A549 (cell line): ENCODE measurements around the gene PDIA5. TPM values are rescaled to one million over a fixed set of nuclear protein-coding genes. Genes with fewer than 3 reads are reported as not detected.

Source experiments
- ATAC-seq, 2 experiments: fragments of 200-7000 bp in 1 of 2; fragments of >200 bp in 1 of 2; cut with Nextera tagmentation in 1 of 2; cut with Tn5 transposase in 1 of 2; 3 replicates each; pipeline versions ENCODE4 v1.8.0 to v1.9.1; 2018 to 2020; ENCODE audit warnings: mild to moderate bottlenecking in 1 of 2, moderate library complexity in 1 of 2
- CTCF ChIA-PET: fragments of 300-600 bp; sonication (Branson Sonifier 250); formaldehyde crosslinking; extraction: SDS; loops from one replicate; lab custom pipeline; 2021; ENCODE audit warnings: antibody characterized with exemption, inconsistent platforms; lab: Yijun Ruan, JAX
- POLR2A ChIA-PET: fragments of 350-600 bp; formaldehyde crosslinking; extraction: SDS; loops from one replicate; lab custom pipeline; 2021; ENCODE audit warnings: antibody characterized with exemption, inconsistent platforms; lab: Yijun Ruan, JAX
- DNase-seq, 2 experiments: peaks; one replicate each; pipeline versions ENCODE4 v3.0.0 to v3.0.0-alpha.2; 2011 to 2016; ENCODE audit warnings: low read depth in 1 of 2, low spot score in 1 of 2
- FAIRE-seq: peaks from 2 replicates; lab custom pipeline; 2011; peaks lifted over from hg19 to GRCh38; lab: Jason Lieb, UNC
- H3K27ac ChIP-seq, 2 experiments: fragments of >200 bp; sonication (Bioruptor Twin); formaldehyde crosslinking; 3 replicates each; pipeline ENCODE4 v1.5.1; 2016 to 2017
- H3K4me1 ChIP-seq: fragments of >200 bp; sonication (Bioruptor Twin); formaldehyde crosslinking; 3 replicates; pipeline ENCODE4 v1.6.1; 2016
- H3K4me2 ChIP-seq: fragments of >200 bp; sonication (Bioruptor Twin); formaldehyde crosslinking; 3 replicates; pipeline ENCODE4 v1.6.1; 2016
- H3K4me3 ChIP-seq: fragments of >200 bp; sonication (Bioruptor Twin); formaldehyde crosslinking; 3 replicates; pipeline ENCODE4 v1.5.1; 2016
- H3K9me3 ChIP-seq: fragments of >200 bp; sonication (Bioruptor Twin); formaldehyde crosslinking; 3 replicates; pipeline ENCODE4 v1.6.1; 2016
- BHLHE40 ChIP-seq: IDR thresholded peaks from 2 replicates; pipeline ENCODE4 v1.6.1; 2012; ENCODE audit warnings: low read depth, low read length, inconsistent platforms
- CBX2 ChIP-seq: fragments of 200-600 bp; sonication (generic); IDR thresholded peaks from 2 replicates; pipeline ENCODE4 v1.6.1; 2016; ENCODE audit warnings: low read depth, mild to moderate bottlenecking, borderline replicate concordance
- CBX8 ChIP-seq: fragments of 200-600 bp; sonication (generic); IDR thresholded peaks from 2 replicates; pipeline ENCODE4 v1.6.1; 2016
- CEBPB ChIP-seq, 2 experiments: fragments of >200 bp in 1 of 2; sonication (Bioruptor Twin) in 1 of 2; formaldehyde crosslinking in 1 of 2; IDR thresholded peaks; 2 replicates each; pipeline ENCODE4 v1.6.1; 2012 to 2016
- CHD2 ChIP-seq: fragments of 150-350 bp; IDR thresholded peaks from 2 replicates; pipeline ENCODE4 v1.6.1; 2014; ENCODE audit warnings: low read length; ENCODE audit not compliant: partially characterized antibody
- EP300 ChIP-seq, 2 experiments: fragments of >200 bp; sonication (Bioruptor Twin); formaldehyde crosslinking; IDR thresholded peaks; 2 replicates in 1 of 2; 3 replicates in 1 of 2; pipeline ENCODE4 v1.6.1; 2016 to 2017
- ESRRA ChIP-seq: fragments of 150-350 bp; IDR thresholded peaks from 2 replicates; pipeline ENCODE4 v1.6.1; 2014; ENCODE audit warnings: mild to moderate bottlenecking, low read length, borderline replicate concordance
- FOXS1 ChIP-seq: fragments of 250-450 bp; sonication (Bioruptor Pico); IDR thresholded peaks from 2 replicates; pipeline ENCODE4 v1.5.0; 2020; ENCODE audit warnings: mild to moderate bottlenecking, moderate library complexity
- HDAC2 ChIP-seq: fragments of 200-600 bp; sonication (generic); IDR thresholded peaks from 2 replicates; pipeline ENCODE4 v1.6.1; 2016
- JUN ChIP-seq, 2 experiments: fragments of >200 bp; sonication (Bioruptor Twin); formaldehyde crosslinking; IDR thresholded peaks; 2 replicates in 1 of 2; 3 replicates in 1 of 2; pipeline ENCODE4 v1.6.1; 2016 to 2017
- JUNB ChIP-seq: fragments of >200 bp; sonication (Bioruptor Twin); formaldehyde crosslinking; IDR thresholded peaks from 2 replicates; pipeline ENCODE4 v1.6.1; 2016
- KDM1A ChIP-seq: fragments of 200-600 bp; sonication (generic); IDR thresholded peaks from 2 replicates; pipeline ENCODE4 v1.6.1; 2016; ENCODE audit warnings: low read depth, mild to moderate bottlenecking
- MAZ ChIP-seq: fragments of 150-350 bp; IDR thresholded peaks from 2 replicates; pipeline ENCODE4 v1.6.1; 2014; ENCODE audit warnings: antibody characterized with exemption, low read depth, low read length, borderline replicate concordance
- MYC ChIP-seq: IDR thresholded peaks from 2 replicates; pipeline ENCODE4 v1.6.1; 2012; ENCODE audit warnings: mild to moderate bottlenecking, inconsistent platforms, low read length, improper control_type of control experiment, borderline replicate concordance
- NFE2L2 ChIP-seq: fragments of 150-350 bp; conservative IDR thresholded peaks from 2 replicates; pipeline ENCODE4 v1.6.1; 2014; ENCODE audit warnings: low read length
- NR3C1 ChIP-seq: fragments of >200 bp; sonication (Bioruptor Twin); formaldehyde crosslinking; IDR thresholded peaks from 3 replicates; pipeline ENCODE4 v1.6.1; 2017
- POLR2A ChIP-seq: IDR thresholded peaks from 2 replicates; pipeline ENCODE4 v1.6.1; 2012; ENCODE audit warnings: mild to moderate bottlenecking, low read length
- POLR2AphosphoS2 ChIP-seq: conservative IDR thresholded peaks from 2 replicates; pipeline ENCODE4 v1.6.1; 2012; ENCODE audit warnings: low read length, improper control_type of control experiment, inconsistent platforms
- RAD21 ChIP-seq, 2 experiments: fragments of >200 bp in 1 of 2; sonication (Bioruptor Twin) in 1 of 2; formaldehyde crosslinking in 1 of 2; IDR thresholded peaks in 1 of 2; conservative IDR thresholded peaks in 1 of 2; 2 replicates in 1 of 2; 3 replicates in 1 of 2; pipeline ENCODE4 v1.6.1; 2012 to 2018; ENCODE audit warnings: inconsistent platforms in 1 of 2
- RARB ChIP-seq: fragments of 250-450 bp; sonication (Bioruptor Pico); IDR thresholded peaks from 2 replicates; pipeline ENCODE4 v1.8.0; 2021; ENCODE audit warnings: mild to moderate bottlenecking, moderate library complexity
- RNF2 ChIP-seq: fragments of 200-600 bp; sonication (generic); IDR thresholded peaks from 2 replicates; pipeline ENCODE4 v1.6.1; 2016; ENCODE audit warnings: low read depth, mild to moderate bottlenecking, antibody characterized with exemption, moderate library complexity, borderline replicate concordance
- SREBF2 ChIP-seq: fragments of 450-650 bp; IDR thresholded peaks from 2 replicates; pipeline ENCODE4 v1.6.1; 2014; ENCODE audit warnings: mild to moderate bottlenecking, moderate library complexity
- TFCP2L1 ChIP-seq: fragments of 250-450 bp; sonication (Bioruptor Pico); IDR thresholded peaks from 2 replicates; pipeline ENCODE4 v1.5.0; 2021; ENCODE audit warnings: mild to moderate bottlenecking
- TP53 ChIP-seq: fragments of 250-450 bp; sonication (Bioruptor Pico); IDR thresholded peaks from 2 replicates; pipeline ENCODE4 v1.5.0; 2021; ENCODE audit warnings: mild to moderate bottlenecking, moderate library complexity
- ZC3H11A ChIP-seq: fragments of 450-650 bp; IDR thresholded peaks from 2 replicates; pipeline ENCODE4 v1.6.1; 2014; ENCODE audit warnings: antibody characterized with exemption, mild to moderate bottlenecking
- ZFP36 ChIP-seq: fragments of 450-650 bp; IDR thresholded peaks from 2 replicates; pipeline ENCODE4 v1.6.1; 2014; ENCODE audit warnings: borderline replicate concordance; ENCODE audit not compliant: partially characterized antibody
- WGBS: methylation state at CpG from one replicate; pipeline ENCODE4 v1.1.6; 2017; ENCODE audit errors: missing lambda C conversion rate; 5-methylcytosine and 5-hydroxymethylcytosine counted together
- polyA plus RNA-seq, 4 experiments: library from polyadenylated mRNA; depleted of rRNA in 3 of 4; stranded (reverse); fragments of >200 nt; fragmentation: RNase III in 1 of 4; extraction: RNeasy Plus Mini Kit Qiagen cat#74134 plus additional on column Dnase treatment in 1 of 4; gene quantifications; 2 replicates in 3 of 4; 3 replicates in 1 of 4; pipeline ENCODE4 v1.2.3, GENCODE V29; 2011 to 2017
- TF ChIP-seq, protein P1 (sequence below): IDR thresholded peaks from 2 replicates; pipeline ENCODE4 v1.6.1; 2012; ENCODE audit warnings: low read depth, borderline replicate concordance
- TF ChIP-seq, protein P2 (sequence below): fragments of >200 bp; sonication (Bioruptor Twin); formaldehyde crosslinking; IDR thresholded peaks from 2 replicates; pipeline ENCODE4 v1.6.1; 2016
- TF ChIP-seq, protein P3 (sequence below): fragments of >200 bp; sonication (Bioruptor Twin); formaldehyde crosslinking; IDR thresholded peaks from 3 replicates; pipeline ENCODE4 v1.6.1; 2016
- TF ChIP-seq, protein P4 (sequence below): fragments of 450-650 bp; IDR thresholded peaks from 2 replicates; pipeline ENCODE4 v1.6.1; 2014; ENCODE audit warnings: antibody characterized with exemption
- TF ChIP-seq, protein P5 (sequence below): IDR thresholded peaks from 2 replicates; pipeline ENCODE4 v1.6.1; 2012

Gene PDIA5
- polyA plus RNA-seq, 2 of the 4 experiments (the other 2 are of a cell fraction), result 17.5 to 28.1 TPM

DNA sequence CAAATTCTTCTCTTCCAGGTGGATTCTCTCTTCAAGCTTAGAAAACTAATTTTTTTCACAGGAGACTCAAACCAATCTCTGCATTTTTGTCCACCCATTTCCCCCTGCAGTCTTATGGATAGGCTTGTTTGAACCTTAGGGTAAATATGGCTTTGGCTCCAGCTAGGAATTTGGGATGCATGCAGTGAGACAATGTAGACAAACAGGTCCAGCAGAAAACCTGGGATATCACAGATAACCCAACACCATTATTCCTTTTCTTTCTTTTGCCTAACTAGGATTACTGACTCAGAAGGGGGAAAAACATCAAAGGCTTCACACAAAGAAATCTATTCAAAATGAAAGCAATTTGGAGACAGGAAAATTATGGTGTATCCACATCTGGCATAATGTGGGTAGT lies 28.1 kb upstream of the PDIA5 start:
- H3K9me3 ChIP-seq, result no peaks in the 10 kb centered on the region
- no peak for DNase-seq
- no peaks in the 10 kb centered on the region for H3K4me1 ChIP-seq
- no peak overlapping the region for H3K4me3 ChIP-seq
- FAIRE-seq, result no peak
- H3K4me2 ChIP-seq, result no peak overlapping the region
- no peak for TF ChIP-seq JUNB
- TF ChIP-seq, protein P1, sequence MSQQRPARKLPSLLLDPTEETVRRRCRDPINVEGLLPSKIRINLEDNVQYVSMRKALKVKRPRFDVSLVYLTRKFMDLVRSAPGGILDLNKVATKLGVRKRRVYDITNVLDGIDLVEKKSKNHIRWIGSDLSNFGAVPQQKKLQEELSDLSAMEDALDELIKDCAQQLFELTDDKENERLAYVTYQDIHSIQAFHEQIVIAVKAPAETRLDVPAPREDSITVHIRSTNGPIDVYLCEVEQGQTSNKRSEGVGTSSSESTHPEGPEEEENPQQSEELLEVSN, result no peak
- no peak for TF ChIP-seq CEBPB (IDR thresholded peaks at IDR 0.05)
- TF ChIP-seq SREBF2, result no peak
- TF ChIP-seq NFE2L2, result no peak
- TF ChIP-seq EP300 (IDR thresholded peaks at IDR 0.05), result no peak
- no peak for TF ChIP-seq CBX8
- TF ChIP-seq HDAC2, result no peak
- no peak for TF ChIP-seq FOXS1 (CRISPR knock-in tag)
- TF ChIP-seq RNF2, result no peak
- TF ChIP-seq, protein P2, sequence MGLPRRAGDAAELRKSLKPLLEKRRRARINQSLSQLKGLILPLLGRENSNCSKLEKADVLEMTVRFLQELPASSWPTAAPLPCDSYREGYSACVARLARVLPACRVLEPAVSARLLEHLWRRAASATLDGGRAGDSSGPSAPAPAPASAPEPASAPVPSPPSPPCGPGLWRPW, result no peak
- no peak for TF ChIP-seq POLR2A
- TF ChIP-seq, protein P3, sequence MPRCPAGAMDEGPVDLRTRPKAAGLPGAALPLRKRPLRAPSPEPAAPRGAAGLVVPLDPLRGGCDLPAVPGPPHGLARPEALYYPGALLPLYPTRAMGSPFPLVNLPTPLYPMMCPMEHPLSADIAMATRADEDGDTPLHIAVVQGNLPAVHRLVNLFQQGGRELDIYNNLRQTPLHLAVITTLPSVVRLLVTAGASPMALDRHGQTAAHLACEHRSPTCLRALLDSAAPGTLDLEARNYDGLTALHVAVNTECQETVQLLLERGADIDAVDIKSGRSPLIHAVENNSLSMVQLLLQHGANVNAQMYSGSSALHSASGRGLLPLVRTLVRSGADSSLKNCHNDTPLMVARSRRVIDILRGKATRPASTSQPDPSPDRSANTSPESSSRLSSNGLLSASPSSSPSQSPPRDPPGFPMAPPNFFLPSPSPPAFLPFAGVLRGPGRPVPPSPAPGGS, result no peak
- TF ChIP-seq MYC, result no peak
- no peak for TF ChIP-seq NR3C1
- no peak for TF ChIP-seq JUN (IDR thresholded peaks at IDR 0.05)
- TF ChIP-seq BHLHE40, result no peak
- TF ChIP-seq MAZ, result no peak
- TF ChIP-seq TFCP2L1 (CRISPR knock-in tag), result no peak
- no peak overlapping the region for H3K27ac ChIP-seq
- POLR2A ChIA-PET, result no interaction called here
- no peak for ATAC-seq
- CTCF ChIA-PET, result interaction anchor here (3.8 kb wide), 1 partner anchor 10 kb away, joined by 21 read pairs; the partner anchor contains the start of gene SEMA5B

DNA sequence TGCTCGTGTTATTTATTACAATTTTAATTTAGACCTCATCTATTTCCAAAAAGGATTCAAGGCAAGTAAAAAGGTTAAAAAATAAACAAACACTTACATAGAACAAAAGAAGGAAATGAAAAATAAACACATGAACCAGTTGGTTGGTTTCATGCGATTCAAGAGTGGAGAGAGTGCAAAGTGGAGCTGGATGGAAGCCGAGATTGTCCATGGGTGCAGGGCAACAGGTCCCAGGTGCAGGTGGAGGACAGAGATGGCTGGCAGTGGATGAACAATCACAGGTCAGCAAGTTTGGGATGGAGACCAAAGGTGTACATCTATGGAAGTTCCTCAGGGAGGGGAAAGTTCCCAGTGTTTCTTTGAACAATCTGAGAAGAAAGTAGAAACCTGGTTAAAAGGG lies 27.6 kb upstream of the PDIA5 start:
- no peak for ATAC-seq
- no peaks in the 10 kb centered on the region for H3K4me1 ChIP-seq
- DNase-seq, result no peak
- ChIA-PET POLR2A (no interaction called here), CTCF (interaction anchor here (3.8 kb wide), 1 partner anchor 11 kb away, joined by 21 read pairs; the partner anchor contains the start of gene SEMA5B)
- WGBS, result 26% methylated on average over 3 of the region's 3 CpGs
- FAIRE-seq, result no peak
- no peak overlapping the region for H3K4me2 ChIP-seq
- TF ChIP-seq EP300 (IDR thresholded peaks at IDR 0.05) (no peak), ESRRA (no peak), POLR2AphosphoS2 (no peak), RAD21 (conservative IDR thresholded peaks at IDR 0.05 in 1 of 2, IDR thresholded peaks at IDR 0.05 in 1 of 2) (no peak), HDAC2 (no peak), JUNB (no peak), RARB (CRISPR knock-in tag) (no peak)
- TF ChIP-seq, protein P2, result no peak
- TF ChIP-seq, protein P4, sequence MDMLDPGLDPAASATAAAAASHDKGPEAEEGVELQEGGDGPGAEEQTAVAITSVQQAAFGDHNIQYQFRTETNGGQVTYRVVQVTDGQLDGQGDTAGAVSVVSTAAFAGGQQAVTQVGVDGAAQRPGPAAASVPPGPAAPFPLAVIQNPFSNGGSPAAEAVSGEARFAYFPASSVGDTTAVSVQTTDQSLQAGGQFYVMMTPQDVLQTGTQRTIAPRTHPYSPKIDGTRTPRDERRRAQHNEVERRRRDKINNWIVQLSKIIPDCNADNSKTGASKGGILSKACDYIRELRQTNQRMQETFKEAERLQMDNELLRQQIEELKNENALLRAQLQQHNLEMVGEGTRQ, result no peak
- H3K9me3 ChIP-seq, result no peaks in the 10 kb centered on the region
- no peak overlapping the region for H3K4me3 ChIP-seq
- no peak overlapping the region for H3K27ac ChIP-seq

DNA sequence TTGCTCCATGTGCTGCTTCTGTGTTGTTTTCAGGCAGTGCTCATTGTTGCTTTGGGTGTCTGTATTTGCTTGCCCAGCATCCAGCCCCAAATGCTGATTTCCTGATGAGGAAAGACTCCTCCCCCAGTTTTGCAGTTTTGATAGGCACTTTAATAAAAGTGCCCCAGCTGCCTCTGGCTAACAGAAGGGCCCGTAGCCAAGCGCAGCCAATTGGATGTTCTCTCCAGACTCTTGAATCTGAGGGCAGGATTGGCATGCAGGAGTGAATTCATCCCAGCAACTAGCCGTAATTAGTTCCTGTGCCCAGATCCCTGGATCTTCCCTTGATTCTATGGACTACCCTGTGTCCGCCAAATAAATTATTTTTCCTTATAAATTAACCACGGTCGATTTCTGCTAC lies 24.4 kb upstream of the PDIA5 start:
- DNase-seq, result no peak
- Histone ChIP-seq H3K9me3 (no peaks in the 10 kb centered on the region), H3K27ac (no peak overlapping the region), H3K4me3 (no peak overlapping the region), H3K4me1 (peaks cover 9% of the 10 kb centered on the region; the same call in 1 of the 3 replicates), H3K4me2 (no peak overlapping the region)
- POLR2A ChIA-PET, result no interaction called here
- 69% methylated on average over 6 of the region's 6 CpGs for WGBS
- no peak for FAIRE-seq
- TF ChIP-seq TP53 (CRISPR knock-in tag) (no peak), NFE2L2 (no peak), CBX2 (no peak), CHD2 (no peak), KDM1A (no peak), ZFP36 (no peak), ZC3H11A (no peak), RNF2 (no peak)
- TF ChIP-seq, protein P3, result no peak
- TF ChIP-seq, protein P5, sequence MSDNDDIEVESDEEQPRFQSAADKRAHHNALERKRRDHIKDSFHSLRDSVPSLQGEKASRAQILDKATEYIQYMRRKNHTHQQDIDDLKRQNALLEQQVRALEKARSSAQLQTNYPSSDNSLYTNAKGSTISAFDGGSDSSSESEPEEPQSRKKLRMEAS, result no peak
- TF ChIP-seq, protein P2, result no peak
- CTCF ChIA-PET, result interaction anchor here (0.9 to 1.6 kb wide), 4 partner anchors 11 to 37 kb away, joined by 3 to 6 read pairs (median 3); no protein-coding TSS in a partner anchor
- ATAC-seq, result no peak
